Endothelial cell of umbilical vein (primary cell): ENCODE results near the gene VIPR2. TPM values are rescaled to one million over a fixed set of nuclear protein-coding genes. Genes with fewer than 3 reads are reported as not detected.

ENCODE experiments used
- BruUV-seq: library from RNA; stranded (reverse); fragments of 400-500 nt; replicated peaks from 2 replicates; lab custom pipeline; 2021; lab: Mats Ljungman, UMichigan
- CTCF ChIA-PET: fragments of 300-600, 350-600 bp; sonication (Branson Sonifier 250); formaldehyde crosslinking; loops from one replicate; lab custom pipeline; 2021; ENCODE audit warnings: antibody characterized with exemption, inconsistent platforms; lab: Charles Lee
- POLR2A ChIA-PET: fragments of 300-600, 350-600 bp; sonication (Branson Sonifier 250); formaldehyde crosslinking; loops from one replicate; lab custom pipeline; 2021; ENCODE audit warnings: antibody characterized with exemption, inconsistent platforms; lab: Charles Lee
- DNase-seq: peaks from one replicate; pipeline ENCODE4 v3.0.0-alpha.2; 2011; ENCODE audit warnings: low read depth, low spot score
- FAIRE-seq: peaks from 2 replicates; lab custom pipeline; 2011; peaks lifted over from hg19 to GRCh38; lab: Jason Lieb, UNC
- H2AFZ ChIP-seq: 2 replicates; pipeline ENCODE4 v1.6.0; 2012; ENCODE audit warnings: low read depth, low read length, control low read depth, inconsistent platforms
- H3K27ac ChIP-seq: 2 replicates; pipeline ENCODE4 v1.5.1; 2011; ENCODE audit warnings: low read depth, mild to moderate bottlenecking, control low read depth, low read length, moderate library complexity; ENCODE audit not compliant: insufficient read depth
- H3K27me3 ChIP-seq, 2 experiments: 2 replicates each; pipeline versions ENCODE4 v1.6.0 to v1.6.1; 2011; ENCODE audit warnings: low read length in 2 of 2, mixed read lengths in 1 of 2; ENCODE audit not compliant: control insufficient read depth in 2 of 2, insufficient read depth in 2 of 2
- H3K36me3 ChIP-seq, 2 experiments: 2 replicates in 1 of 2; 3 replicates in 1 of 2; pipeline ENCODE4 v1.5.1; 2011; ENCODE audit warnings: low read length in 2 of 2, mild to moderate bottlenecking in 1 of 2, moderate library complexity in 1 of 2; ENCODE audit not compliant: control insufficient read depth in 2 of 2, insufficient read depth in 2 of 2; ENCODE audit errors: extremely low read depth in 1 of 2
- H3K4me1 ChIP-seq: 3 replicates; pipeline ENCODE4 v1.5.1; 2011; ENCODE audit warnings: mild to moderate bottlenecking, low read length; ENCODE audit not compliant: control insufficient read depth, insufficient read depth; ENCODE audit errors: extremely low read depth
- H3K4me2 ChIP-seq: 2 replicates; pipeline ENCODE4 v1.6.1; 2011; ENCODE audit warnings: low read length, control low read depth, mixed read lengths; ENCODE audit not compliant: insufficient read depth
- H3K4me3 ChIP-seq, 3 experiments: fragments of 200-600 bp in 1 of 3; sonication (generic), shearing (Covaris generic) in 1 of 3; replicated peaks in 1 of 3; 2 replicates each; pipeline ENCODE4 v1.5.1; 2011 to 2016; ENCODE audit warnings: control low read depth in 3 of 3, low read length in 3 of 3, mild to moderate bottlenecking in 2 of 3, inconsistent platforms in 1 of 3, low read depth in 1 of 3, moderate library complexity in 1 of 3; ENCODE audit not compliant: insufficient read depth in 1 of 3
- H3K79me2 ChIP-seq: 2 replicates; pipeline ENCODE4 v1.6.0; 2012; ENCODE audit warnings: low read length, inconsistent platforms; ENCODE audit not compliant: control insufficient read depth, insufficient read depth
- H3K9ac ChIP-seq: replicated peaks from 2 replicates; pipeline ENCODE3; 2011; ENCODE audit warnings: low read length, control low read depth; ENCODE audit not compliant: insufficient read depth; ENCODE audit errors: extremely low read depth
- H3K9me1 ChIP-seq: replicated peaks from 3 replicates; pipeline ENCODE4 v1.6.0; 2011; ENCODE audit warnings: mild to moderate bottlenecking, low read length; ENCODE audit not compliant: control insufficient read depth, insufficient read depth; ENCODE audit errors: extremely low read depth
- H3K9me3 ChIP-seq: replicated peaks from 2 replicates; pipeline ENCODE4 v1.5.1; 2012; ENCODE audit warnings: low read length, inconsistent platforms; ENCODE audit not compliant: control insufficient read depth, insufficient read depth
- H4K20me1 ChIP-seq: replicated peaks from 2 replicates; pipeline ENCODE3; 2011; ENCODE audit warnings: mild to moderate bottlenecking, low read length; ENCODE audit not compliant: control insufficient read depth, insufficient read depth; ENCODE audit errors: extremely low read depth
- CTCF ChIP-seq, 2 donors: IDR thresholded peaks; 1 replicate in 1 of 2; 2 replicates in 1 of 2; pipeline ENCODE4 v1.5.1; 2011; ENCODE audit warnings: low read length in 2 of 2, mild to moderate bottlenecking in 2 of 2, moderate library complexity in 2 of 2, control low read depth in 1 of 2, inconsistent platforms in 1 of 2, low read depth in 1 of 2; ENCODE audit not compliant: insufficient read depth in 1 of 2; ENCODE audit errors: extremely low read depth in 1 of 2
- EZH2 ChIP-seq: IDR thresholded peaks from 2 replicates; pipeline ENCODE4 v1.6.1; 2012; ENCODE audit warnings: borderline replicate concordance, low read depth, mild to moderate bottlenecking, moderate library complexity, low read length, inconsistent platforms; ENCODE audit not compliant: severe bottlenecking
- FOS ChIP-seq: IDR thresholded peaks from 2 replicates; pipeline ENCODE4 v1.6.1; 2011; ENCODE audit warnings: mild to moderate bottlenecking, low read length, moderate library complexity, borderline replicate concordance; ENCODE audit not compliant: insufficient read depth
- GATA2 ChIP-seq: IDR thresholded peaks from 2 replicates; pipeline ENCODE4 v1.7.0; 2011; ENCODE audit warnings: low read depth, mild to moderate bottlenecking, moderate library complexity, mixed read lengths, low read length; ENCODE audit not compliant: insufficient read length, insufficient read depth
- JUN ChIP-seq: IDR thresholded peaks from 2 replicates; pipeline ENCODE4 v1.6.1; 2011; ENCODE audit warnings: borderline replicate concordance, low read depth; ENCODE audit not compliant: insufficient read length, insufficient read depth
- MYC ChIP-seq: IDR thresholded peaks from one replicate; pipeline ENCODE4 v1.6.1; 2011; ENCODE audit warnings: mild to moderate bottlenecking, low read depth, low read length
- POLR2A ChIP-seq: IDR thresholded peaks from 2 replicates; pipeline ENCODE4 v1.6.1; 2012; ENCODE audit warnings: low read depth, mild to moderate bottlenecking, control low read depth, low read length
- POLR2AphosphoS5 ChIP-seq: IDR thresholded peaks from 2 replicates; pipeline ENCODE4 v1.6.1; 2012; ENCODE audit warnings: low read depth, mild to moderate bottlenecking, control low read depth, low read length, moderate library complexity; ENCODE audit not compliant: insufficient read depth
- dilution Hi-C: fragments of 300-500 bp; cut with MboI; formaldehyde crosslinking; loops from one replicate; pipeline ENCODE4 v1.15.0; 2019; ENCODE audit warnings: low sequenced_read_pairs; ENCODE audit not compliant: extremely low pct_ligation_motif_present
- intact Hi-C: fragments of 100-400 bp; cut with micrococcal nuclease; formaldehyde crosslinking; loops from one replicate; pipeline ENCODE4 v1.10.0; 2022
- polyA plus RNA-seq, 4 experiments: library from polyadenylated mRNA; depleted of rRNA in 3 of 4; stranded (reverse) in 3 of 4; unstranded in 1 of 4; fragments of >200 nt; gene quantifications; 2 replicates each; pipeline versions ENCODE4 v1.2.1 to v1.2.3, GENCODE V29; 2011 to 2012; ENCODE audit warnings: missing spikeins in 1 of 4
- total RNA-seq: library from RNA; stranded (reverse); gene quantifications from 2 replicates; pipeline ENCODE4 v1.2.3, GENCODE V29; 2021
- TF ChIP-seq, protein P1 (sequence below): IDR thresholded peaks from 2 replicates; pipeline ENCODE4 v1.6.1; 2011; ENCODE audit not compliant: insufficient read depth, insufficient read length

Gene VIPR2
- total and polyA plus RNA-seq, 2 donors (not counting 3 experiments of a cell fraction or from before 2014, with no cell fraction given), result not detected

GRCh38 chr7:159188011-159188410 lies 43.3 kb upstream of the VIPR2 start:
- no peaks in the 10 kb centered on the region for H3K36me3 ChIP-seq
- POLR2A ChIA-PET, result no interaction called here
- H3K27ac ChIP-seq, result no peak overlapping the region
- CTCF ChIA-PET, result no interaction called here
- no peaks in the 10 kb centered on the region for H4K20me1 ChIP-seq
- H3K4me2 ChIP-seq, result no peak overlapping the region
- no peaks in the 10 kb centered on the region for H3K9me1 ChIP-seq
- no peak overlapping the region for H3K4me3 ChIP-seq
- no peak overlapping the region for H3K9ac ChIP-seq
- no peaks in the 10 kb centered on the region for H3K4me1 ChIP-seq
- dilution Hi-C loops (no loop called here), intact Hi-C loops (no loop called here)
- DNase-seq (no peak), FAIRE-seq (no peak)
- H3K9me3 ChIP-seq, result no peaks in the 10 kb centered on the region
- H2AFZ ChIP-seq, result no peak overlapping the region
- no peaks in the 10 kb centered on the region for H3K27me3 ChIP-seq
- no peaks in the 10 kb centered on the region for H3K79me2 ChIP-seq
- no TSS peak for BruUV-seq
- TF ChIP-seq EZH2 (no peak), MYC (no peak), JUN (no peak), GATA2 (no peak), POLR2AphosphoS5 (no peak), FOS (no peak), CTCF (IDR thresholded peaks at IDR 0.05; ENCODE audit: extremely low read depth in 1 of 2, insufficient read depth in 1 of 2, low read depth in 1 of 2, low read length in 2 of 2) (no peak), POLR2A (no peak)
- TF ChIP-seq, protein P1, sequence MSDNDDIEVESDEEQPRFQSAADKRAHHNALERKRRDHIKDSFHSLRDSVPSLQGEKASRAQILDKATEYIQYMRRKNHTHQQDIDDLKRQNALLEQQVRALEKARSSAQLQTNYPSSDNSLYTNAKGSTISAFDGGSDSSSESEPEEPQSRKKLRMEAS, result no peak
